Measurements from ENCODE around the gene ANAPC5.

Gene ANAPC5

GRCh38 chr12:121260091-121260490, 92.1 kb downstream of the ANAPC5 start:
- DNase-seq (ENCODE audit: low read depth, low spot score) = no peak

GRCh38 chr12:121259074-121259473, 93.1 kb downstream of the ANAPC5 start:
- no peak for DNase-seq (ENCODE audit: low read depth, low spot score)

All from brain pericyte (primary cell).